Body of pancreas (tissue), 4 donors: ENCODE data around the gene BTNL9.

Experiments
- CTCF ChIP-seq, 7 experiments: fragments of 450-650 bp in 4 of 7; fragments of 200-600 bp in 3 of 7; sonication (generic) in 3 of 7; IDR thresholded peaks; one replicate each; pipeline ENCODE4 v1.5.1; 2016 to 2019; ENCODE audit warnings: antibody characterized with exemption in 7 of 7
- POLR2A ChIP-seq, 3 donors: fragments of 450-650 bp; IDR thresholded peaks; one replicate each; pipeline ENCODE4 v1.6.1; 2016; ENCODE audit warnings: antibody characterized with exemption in 3 of 3, mild to moderate bottlenecking in 2 of 3

- TF ChIP-seq CTCF (IDR thresholded peaks at IDR 0.05) (no peak), POLR2A (IDR thresholded peaks at IDR 0.05) (no peak)
Measured at GRCh38 chr5:181031716-181032115, 8.3 kb upstream of the BTNL9 start.
